HG03558 (cell line): ENCODE results near the gene DAPK1.

ENCODE experiments used
- ATAC-seq: cut with Tn5 transposase; IDR thresholded peaks from one replicate; pipeline ENCODE4 v1.9.1; 2021; ENCODE audit warnings: moderate number of reproducible peaks; ENCODE audit not compliant: unreplicated experiment; ENCODE audit errors: extremely low read depth

The DAPK1 gene

DNA sequence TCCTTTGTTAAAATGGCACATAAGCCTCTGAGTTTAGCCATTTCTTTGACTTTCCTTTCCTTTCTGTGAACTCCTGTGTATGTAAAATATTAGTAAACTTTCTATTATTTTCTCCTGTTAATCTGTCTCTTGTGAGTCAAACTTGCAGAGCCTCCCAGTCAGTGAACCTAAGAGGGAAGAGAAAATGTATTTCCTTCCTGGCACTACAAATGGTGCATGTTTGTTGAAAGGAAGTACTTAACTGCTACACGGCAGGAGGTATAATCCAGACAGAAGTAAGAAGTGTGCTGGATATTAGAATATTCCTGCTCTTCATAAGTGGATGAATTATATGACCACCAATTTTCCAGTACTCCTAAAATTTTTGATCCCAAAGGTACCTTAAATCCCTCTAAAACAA lies 251.2 kb downstream of the DAPK1 start:
- no peak for ATAC-seq

- no peak for ATAC-seq
Measured at GRCh38 chr9:87749335-87750035, 251.8 kb downstream of the DAPK1 start.

- no peak for ATAC-seq
Measured at GRCh38 chr9:87750726-87751125, 253.1 kb downstream of the DAPK1 start.

DNA sequence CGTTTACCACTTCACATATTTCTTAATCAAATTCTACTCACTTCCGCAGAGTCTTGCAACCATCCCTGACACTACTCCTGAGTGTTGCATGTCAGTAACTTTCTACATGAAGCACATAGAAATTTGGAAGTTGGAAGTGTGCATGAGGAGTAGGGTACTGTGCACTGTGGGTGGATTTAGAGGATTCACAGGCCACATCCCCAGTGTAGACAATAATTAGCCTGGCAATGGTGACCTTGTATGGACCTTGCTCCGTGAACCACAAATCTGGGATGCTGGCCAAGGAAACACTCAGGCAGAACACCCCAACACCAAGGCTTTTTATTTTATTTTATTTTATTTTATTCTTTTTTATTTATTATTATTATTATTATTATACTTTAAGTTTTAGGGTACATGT lies 253.8 kb downstream of the DAPK1 start:
- ATAC-seq, result no peak

GRCh38 chr9:87751868-87752267 lies 254.2 kb downstream of the DAPK1 start:
- ATAC-seq, result no peak

DNA sequence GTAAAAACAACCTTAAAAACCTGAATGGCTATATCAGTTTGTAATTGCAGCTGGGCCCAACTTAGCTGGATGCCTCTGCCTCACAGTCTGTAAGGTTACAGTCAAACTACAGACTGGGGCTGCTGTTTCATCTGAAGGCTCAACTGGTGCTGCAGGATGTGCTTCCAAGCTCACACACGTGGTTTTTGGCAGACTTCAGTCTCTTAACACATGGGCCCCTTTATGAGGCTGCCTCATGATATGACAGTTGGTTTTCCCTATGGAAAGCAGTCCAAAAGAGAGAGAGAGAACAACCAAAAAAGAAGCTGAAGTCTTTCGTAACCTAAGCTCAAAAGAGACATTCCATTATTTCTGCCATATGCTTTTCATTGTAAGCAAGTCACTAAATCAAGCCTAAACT lies 255.6 kb downstream of the DAPK1 start:
- no peak for ATAC-seq
